Fibroblast of lung (primary cell): ENCODE measurements around the gene CSF2. TPM values are rescaled to one million over a fixed set of nuclear protein-coding genes. Genes with fewer than 3 reads are reported as not detected.
"Not testable (repeated sequence)": the region's sequence is repeated elsewhere in the genome, so short reads cannot be mapped to it uniquely, and the experiment has no call there.

ENCODE experiments used
- DNase-seq, 2 donors: peaks; one replicate each; pipeline versions ENCODE4 v3.0.0 to v3.0.0-alpha.2; 2010; ENCODE audit warnings: low read depth in 2 of 2
- H2AFZ ChIP-seq: 2 replicates; pipeline ENCODE4 v1.5.1; 2012; ENCODE audit warnings: low read length, control low read depth, inconsistent platforms
- H3K27ac ChIP-seq: 2 replicates; pipeline ENCODE4 v1.5.1; 2011; ENCODE audit warnings: low read length, control low read depth; ENCODE audit not compliant: insufficient read depth
- H3K27me3 ChIP-seq: 2 replicates; pipeline ENCODE4 v1.5.1; 2011; ENCODE audit warnings: mild to moderate bottlenecking, low read length; ENCODE audit not compliant: control insufficient read depth, insufficient read depth
- H3K36me3 ChIP-seq: 2 replicates; pipeline ENCODE4 v1.5.1; 2011; ENCODE audit warnings: low read length; ENCODE audit not compliant: control insufficient read depth, insufficient read depth
- H3K4me1 ChIP-seq: 2 replicates; pipeline ENCODE4 v1.5.1; 2011; ENCODE audit warnings: low read length; ENCODE audit not compliant: control insufficient read depth, insufficient read depth; ENCODE audit errors: extremely low read depth
- H3K4me2 ChIP-seq: 2 replicates; pipeline ENCODE4 v1.5.1; 2011; ENCODE audit warnings: low read length, control low read depth; ENCODE audit not compliant: insufficient read depth; ENCODE audit errors: extremely low read depth
- H3K4me3 ChIP-seq, 4 experiments: fragments of 200-600 bp in 1 of 4; sonication (generic) in 1 of 4; replicated peaks in 1 of 4; 2 replicates each; pipeline ENCODE4 v1.5.1; 2011 to 2016; ENCODE audit warnings: low read length in 4 of 4, low read depth in 3 of 4, mild to moderate bottlenecking in 3 of 4, control low read depth in 2 of 4, inconsistent platforms in 1 of 4, mixed read lengths in 1 of 4; ENCODE audit not compliant: insufficient read depth in 1 of 4; ENCODE audit errors: control extremely low read depth in 1 of 4
- H3K79me2 ChIP-seq: 2 replicates; pipeline ENCODE4 v1.5.1; 2012; ENCODE audit warnings: mild to moderate bottlenecking, low read length, inconsistent platforms; ENCODE audit not compliant: control insufficient read depth, insufficient read depth
- H3K9ac ChIP-seq: 2 replicates; pipeline ENCODE4 v1.5.1; 2011; ENCODE audit warnings: mild to moderate bottlenecking, low read length, control low read depth; ENCODE audit not compliant: insufficient read depth
- H3K9me3 ChIP-seq: 2 replicates; pipeline ENCODE4 v1.5.1; 2012; ENCODE audit warnings: low read depth, low read length; ENCODE audit not compliant: control insufficient read depth, insufficient read depth
- H4K20me1 ChIP-seq: 2 replicates; pipeline ENCODE4 v1.5.1; 2011; ENCODE audit warnings: low read length; ENCODE audit not compliant: control insufficient read depth, insufficient read depth; ENCODE audit errors: extremely low read depth
- CTCF ChIP-seq, 2 donors: IDR thresholded peaks in 1 of 2; conservative IDR thresholded peaks in 1 of 2; 1 replicate in 1 of 2; 2 replicates in 1 of 2; pipeline ENCODE4 v1.5.1; 2011 to 2012; ENCODE audit warnings: low read length in 2 of 2, control low read depth in 1 of 2, inconsistent platforms in 1 of 2, low read depth in 1 of 2, mild to moderate bottlenecking in 1 of 2
- EZH2 ChIP-seq: IDR thresholded peaks from 2 replicates; pipeline ENCODE4 v1.5.1; 2012; ENCODE audit warnings: low read length, control low read depth, mild to moderate bottlenecking; ENCODE audit errors: missing control alignments
- polyA plus RNA-seq, 2 donors: library from polyadenylated mRNA; depleted of rRNA in 1 of 2; stranded (reverse) in 1 of 2; unstranded in 1 of 2; fragments of >200 nt; gene quantifications; 2 replicates each; pipeline ENCODE4 v1.2.1, GENCODE V29; 2011 to 2012; ENCODE audit warnings: missing spikeins in 1 of 2
- total RNA-seq: library from RNA; depleted of rRNA; stranded (reverse); fragments of >200 nt; gene quantifications from 2 replicates; pipeline ENCODE4 v1.2.1, GENCODE V29; 2014

The CSF2 gene
- total and polyA plus RNA-seq, 2 donors (not counting 1 experiment from before 2014, with no cell fraction given) = 0.09 to 0.66 TPM

GRCh38 chr5:132104556-132104955 is 31.0 kb downstream of the CSF2 start:
- H3K4me3 ChIP-seq = no peak overlapping the region
- H3K4me1 ChIP-seq = peaks cover 21% of the 10 kb centered on the region
- H3K27me3 ChIP-seq = no peaks in the 10 kb centered on the region
- H3K36me3 ChIP-seq = no peaks in the 10 kb centered on the region
- TF ChIP-seq CTCF (conservative IDR thresholded peaks at IDR 0.05 in 1 of 2, IDR thresholded peaks at IDR 0.05 in 1 of 2; ENCODE audit: low read depth in 1 of 2, low read length in 2 of 2) = no peak
- TF ChIP-seq EZH2 = no peak
- DNase-seq = peak; percentile 62 to 66
- peak overlapping the region; percentile 52 for H3K4me2 ChIP-seq
- H3K79me2 ChIP-seq = no peaks in the 10 kb centered on the region
- peak overlapping the region; percentile 98 for H3K27ac ChIP-seq
- no peak overlapping the region for H3K9ac ChIP-seq
- no peaks in the 10 kb centered on the region for H3K9me3 ChIP-seq
- H4K20me1 ChIP-seq = no peaks in the 10 kb centered on the region
- H2AFZ ChIP-seq = no peak overlapping the region

GRCh38 chr5:132105688-132106087 is 32.1 kb downstream of the CSF2 start:
- no peaks in the 10 kb centered on the region for H3K27me3 ChIP-seq
- H3K4me2 ChIP-seq = no peak overlapping the region
- peaks cover 21% of the 10 kb centered on the region for H3K4me1 ChIP-seq
- no peak overlapping the region for H3K9ac ChIP-seq
- H3K36me3 ChIP-seq = no peaks in the 10 kb centered on the region
- H4K20me1 ChIP-seq = no peaks in the 10 kb centered on the region
- H3K79me2 ChIP-seq = no peaks in the 10 kb centered on the region
- H3K4me3 ChIP-seq = no peak overlapping the region
- H2AFZ ChIP-seq = no peak overlapping the region
- no peak for DNase-seq
- no peaks in the 10 kb centered on the region for H3K9me3 ChIP-seq
- H3K27ac ChIP-seq = no peak overlapping the region
- TF ChIP-seq EZH2 (no peak), CTCF (conservative IDR thresholded peaks at IDR 0.05 in 1 of 2, IDR thresholded peaks at IDR 0.05 in 1 of 2; ENCODE audit: low read depth in 1 of 2, low read length in 2 of 2) (no peak)

- not testable (repeated sequence) for H3K79me2 ChIP-seq, H4K20me1 ChIP-seq, H3K4me2 ChIP-seq, H3K27me3 ChIP-seq, H3K36me3 ChIP-seq, H3K27ac ChIP-seq, H3K9ac ChIP-seq, H3K4me3 ChIP-seq, H2AFZ ChIP-seq, H3K9me3 ChIP-seq, DNase-seq
- H3K4me1 ChIP-seq = peaks cover 11% of the 10 kb centered on the region
These were observed 34.9 kb downstream of the CSF2 start for GRCh38 chr5:132108495-132108894.

GRCh38 chr5:132108957-132109356 is 35.4 kb downstream of the CSF2 start:
- not testable (repeated sequence) for H3K36me3 ChIP-seq, H3K4me3 ChIP-seq, H2AFZ ChIP-seq, DNase-seq, H3K27ac ChIP-seq, H3K4me2 ChIP-seq, H3K79me2 ChIP-seq, H3K4me1 ChIP-seq, H3K9ac ChIP-seq, H3K9me3 ChIP-seq, H4K20me1 ChIP-seq, H3K27me3 ChIP-seq
